Embryonic facial prominence (tissue), 1 donor: ENCODE measurements around the gene GCNA.
"Not testable (repeated sequence)": the region's sequence is repeated elsewhere in the genome, so short reads cannot be mapped to it uniquely, and the experiment has no call there.

Experiments used
- DNase-seq: peaks from one replicate; pipeline ENCODE4 v3.0.0-alpha.2; 2016; ENCODE audit errors: extremely low spot score

Gene GCNA

DNA sequence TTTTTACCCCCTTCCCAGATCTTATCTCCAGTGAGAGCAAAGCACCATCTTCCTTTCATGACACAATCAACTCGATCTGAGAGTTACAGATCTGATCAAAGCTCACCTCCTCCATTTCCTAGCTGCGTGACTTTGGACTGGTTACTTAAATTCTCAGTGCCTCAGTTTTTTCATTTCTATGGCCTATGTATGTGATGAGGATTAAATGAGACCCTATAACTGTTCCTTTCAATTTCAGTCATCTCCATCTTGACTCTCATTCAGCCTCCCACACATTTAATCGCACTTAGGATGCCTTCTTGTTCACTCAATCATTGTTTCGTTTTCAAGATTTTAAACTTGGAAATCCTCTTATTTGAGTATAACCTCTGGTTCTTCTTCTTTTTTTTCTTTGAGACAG is 60.2 kb downstream of the GCNA start:
- no peak for DNase-seq

DNA sequence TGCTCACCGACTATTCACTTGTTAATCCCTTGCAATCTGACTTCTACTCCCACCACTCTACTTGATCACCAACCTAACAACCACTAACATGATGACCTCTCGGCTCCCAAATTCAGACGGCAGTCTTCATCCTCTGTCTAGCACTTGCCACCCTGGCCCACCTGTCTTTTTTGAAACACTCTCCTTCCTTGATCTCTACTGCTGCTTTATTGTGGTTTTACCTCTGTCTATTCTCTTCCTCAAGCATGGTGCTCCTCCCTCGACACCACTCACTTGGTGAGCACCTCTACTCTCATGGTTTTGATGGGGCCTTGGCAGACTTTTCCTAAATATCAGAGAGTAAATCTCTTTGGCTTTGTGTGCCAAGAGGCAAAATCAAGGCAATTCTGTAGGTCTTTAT is 61.8 kb downstream of the GCNA start:
- no peak for DNase-seq

DNA sequence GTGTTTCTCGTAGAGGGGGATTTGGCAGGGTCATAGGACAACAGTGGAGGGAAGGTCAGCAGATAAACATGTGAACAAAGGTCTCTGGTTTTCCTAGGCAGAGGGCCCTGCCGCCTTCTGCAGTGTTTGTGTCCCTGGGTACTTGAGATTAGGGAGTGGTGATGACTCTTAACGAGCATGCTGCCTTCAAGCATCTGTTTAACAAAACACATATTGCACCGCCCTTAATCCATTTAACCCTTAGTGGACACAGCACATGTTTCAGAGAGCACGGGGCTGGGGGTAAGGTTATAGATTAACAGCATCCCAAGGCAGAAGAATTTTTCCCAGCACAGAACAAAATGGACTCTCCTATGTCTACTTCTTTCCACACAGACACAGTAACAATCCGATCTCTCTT is 66.2 kb downstream of the GCNA start:
- not testable (repeated sequence) for DNase-seq

DNA sequence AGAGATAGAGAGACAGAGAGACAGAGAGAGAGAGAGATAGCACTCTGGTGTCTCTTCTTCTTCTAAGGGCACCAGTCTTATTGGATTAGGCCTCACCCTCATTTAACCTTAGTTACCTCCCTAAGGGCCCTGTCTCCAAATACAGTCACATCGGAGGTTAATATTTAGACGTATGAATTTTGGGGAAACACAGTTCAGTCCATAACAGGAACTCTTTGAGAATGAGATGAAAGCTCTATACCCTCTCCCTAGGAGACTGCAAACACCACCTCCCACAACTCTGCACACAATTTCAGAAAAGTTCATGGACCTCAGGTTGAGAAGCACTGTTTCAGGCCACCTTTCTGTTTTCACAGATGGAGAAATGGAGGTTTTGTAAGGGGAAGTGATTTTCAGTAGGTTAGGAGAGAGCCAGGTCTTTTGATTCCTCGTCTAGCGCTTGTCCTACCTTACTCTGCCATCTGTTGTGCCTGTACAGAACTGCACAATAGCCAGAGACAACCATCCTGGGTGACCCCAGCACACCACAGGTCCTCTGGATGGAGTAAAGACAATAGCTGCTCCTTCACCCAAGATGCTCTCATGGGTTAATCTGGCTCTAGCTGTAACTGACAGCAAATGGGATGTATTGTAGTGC is 72.2 kb downstream of the GCNA start:
- DNase-seq: no peak

DNA sequence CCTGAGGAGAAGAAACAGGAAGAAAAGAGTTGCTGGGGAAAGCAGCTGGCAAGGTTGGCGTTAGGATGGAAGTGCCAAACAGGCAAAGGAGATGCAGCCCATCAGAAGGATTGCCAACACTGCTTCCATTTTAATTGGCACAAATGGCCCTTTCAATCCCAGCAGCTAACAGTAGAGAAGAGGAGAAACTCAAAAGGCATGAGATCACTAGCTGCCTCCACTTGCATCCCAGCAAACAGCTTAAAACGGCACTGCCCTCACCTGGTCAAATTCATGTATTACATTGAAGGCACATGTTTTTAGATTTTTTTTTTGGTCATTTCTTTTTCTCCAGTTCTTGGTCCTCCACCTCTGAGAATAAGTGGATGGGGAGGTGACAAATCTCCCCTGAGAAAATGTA is 74.2 kb downstream of the GCNA start:
- no peak for DNase-seq

DNA sequence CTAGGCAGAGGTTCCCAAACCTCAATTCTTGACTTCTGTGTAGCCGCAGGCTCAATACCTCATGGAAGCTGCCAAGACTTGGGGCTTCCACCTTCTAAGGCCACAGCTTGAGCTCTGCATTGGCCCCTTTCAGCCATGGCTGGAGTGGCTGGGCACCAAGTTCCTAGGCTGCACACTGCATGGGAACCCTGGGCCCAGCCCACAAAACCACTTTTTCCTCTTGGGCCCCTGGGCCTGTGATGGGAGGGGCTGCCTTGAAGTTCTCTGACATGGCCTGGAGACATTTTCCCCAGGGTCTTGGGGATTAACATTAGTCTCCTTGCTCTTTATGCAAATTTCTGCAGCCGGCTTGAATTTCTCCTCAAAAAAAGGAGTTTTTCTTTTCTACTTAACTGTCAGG is 75.1 kb downstream of the GCNA start:
- no peak for DNase-seq

DNA sequence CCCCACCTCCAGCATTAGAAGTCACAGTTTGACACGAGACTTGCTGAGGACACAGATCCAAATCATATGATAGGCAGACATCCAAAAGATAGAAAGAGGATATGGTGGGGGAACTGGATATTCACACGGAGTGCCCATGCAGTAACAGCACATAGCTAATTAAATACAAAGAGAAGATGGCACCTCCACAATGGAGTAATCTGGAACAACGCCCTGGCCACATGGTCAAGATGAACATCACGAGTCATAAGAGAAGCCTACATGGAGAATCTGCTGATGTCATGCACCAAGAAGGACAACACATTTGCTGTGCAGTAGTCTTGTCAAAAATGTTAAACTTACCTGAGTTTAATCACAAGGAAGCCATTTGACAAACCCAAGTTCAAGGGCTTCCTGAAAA is 79.0 kb downstream of the GCNA start:
- no peak for DNase-seq

DNA sequence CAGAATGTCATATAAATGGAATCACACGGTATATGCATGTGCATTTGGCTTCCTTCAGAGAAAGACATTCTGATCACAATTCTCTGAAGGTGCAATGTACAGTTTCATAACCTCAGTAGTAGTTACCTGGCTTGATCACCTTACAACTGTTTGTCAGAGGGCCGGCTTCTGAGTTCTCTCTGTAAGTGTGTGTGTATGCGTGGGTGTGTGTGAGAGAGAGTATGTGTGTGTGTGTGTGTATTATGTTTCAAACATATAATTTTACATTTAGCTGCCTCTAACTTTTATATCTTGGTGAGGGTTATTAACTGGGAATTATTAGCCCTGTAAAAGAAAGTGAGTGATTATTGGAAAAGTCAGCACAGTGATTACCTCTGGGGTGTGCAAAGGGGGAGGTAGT is 81.1 kb downstream of the GCNA start:
- DNase-seq: no peak

DNA sequence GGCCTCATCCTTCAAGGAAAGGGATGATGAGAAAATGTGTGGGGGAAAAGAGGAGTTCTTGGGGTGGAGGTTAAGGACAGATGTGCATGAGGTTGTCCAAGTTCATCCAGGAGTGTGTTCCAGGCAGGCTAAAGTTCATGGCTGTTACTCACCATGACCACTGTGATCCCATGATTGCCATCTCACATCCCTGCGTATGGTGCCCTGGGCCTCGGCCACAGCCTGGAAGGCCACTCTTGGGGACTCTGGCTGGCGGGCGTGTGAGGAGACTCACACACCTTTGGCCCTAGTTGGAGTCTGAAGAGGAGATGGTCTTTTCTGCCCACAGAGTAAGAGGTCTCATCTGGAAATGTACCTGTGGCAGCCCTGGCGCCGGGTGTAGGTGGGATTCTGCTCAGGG is 81.7 kb downstream of the GCNA start:
- DNase-seq: no peak

DNA sequence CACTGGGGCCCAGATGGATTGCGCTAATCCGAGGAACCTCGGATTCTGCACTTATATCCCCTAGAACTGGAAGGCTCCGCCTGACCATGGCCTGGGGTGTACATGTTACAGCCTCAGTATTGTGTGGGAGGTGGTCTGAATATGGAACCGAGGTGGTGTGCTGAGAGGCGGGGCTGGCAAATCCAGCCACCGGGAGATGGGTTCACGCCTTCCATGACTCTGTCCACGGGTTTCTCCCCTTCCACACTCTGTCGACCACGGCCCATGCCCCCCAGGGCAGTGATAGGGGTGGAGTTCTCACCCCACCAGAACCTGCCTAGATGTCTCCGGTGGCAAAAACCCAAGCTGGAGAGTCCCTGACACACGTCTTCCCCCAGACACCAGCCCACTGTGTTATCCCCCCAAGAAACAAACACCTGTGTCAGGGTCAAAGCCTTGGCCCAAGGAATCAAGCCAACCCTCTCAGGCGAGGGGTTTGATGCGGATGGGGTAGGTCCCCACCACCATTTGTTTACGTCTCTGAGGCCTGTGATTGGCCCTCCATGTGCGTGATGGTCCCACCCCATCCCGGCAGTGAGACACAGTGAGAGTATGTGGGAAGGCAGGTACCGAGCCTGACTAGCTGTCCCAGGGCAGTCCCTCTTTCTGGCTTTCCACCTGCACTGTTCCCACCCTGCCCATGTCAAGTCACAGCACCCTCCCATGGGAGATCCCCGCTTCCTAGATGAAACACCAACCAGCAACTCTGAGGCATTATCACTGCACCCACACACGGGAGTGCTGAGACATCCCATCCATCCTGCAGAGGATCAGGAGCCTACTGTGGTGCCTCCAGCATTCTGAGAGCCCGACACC is 82.6 kb downstream of the GCNA start:
- no peak for DNase-seq

DNA sequence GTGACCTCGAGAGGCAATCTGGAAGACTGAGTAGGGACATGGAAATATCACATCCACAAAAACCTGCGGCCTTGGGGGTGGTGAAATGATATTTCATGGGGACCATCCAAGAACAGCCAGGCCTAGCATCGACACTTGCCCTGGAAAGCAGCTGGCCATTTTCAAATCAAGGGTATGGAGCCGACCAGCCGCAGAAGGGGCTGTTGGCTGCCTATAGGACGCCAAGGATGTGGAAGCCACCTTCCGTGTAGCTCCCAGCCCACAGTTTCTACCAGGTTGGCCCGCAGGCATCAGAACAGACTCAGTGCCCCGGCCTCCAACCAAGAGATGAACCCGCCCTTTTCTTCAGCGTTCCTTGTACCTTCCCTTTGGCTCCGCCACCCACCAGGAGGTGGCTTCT is 83.7 kb downstream of the GCNA start:
- DNase-seq: no peak

DNA sequence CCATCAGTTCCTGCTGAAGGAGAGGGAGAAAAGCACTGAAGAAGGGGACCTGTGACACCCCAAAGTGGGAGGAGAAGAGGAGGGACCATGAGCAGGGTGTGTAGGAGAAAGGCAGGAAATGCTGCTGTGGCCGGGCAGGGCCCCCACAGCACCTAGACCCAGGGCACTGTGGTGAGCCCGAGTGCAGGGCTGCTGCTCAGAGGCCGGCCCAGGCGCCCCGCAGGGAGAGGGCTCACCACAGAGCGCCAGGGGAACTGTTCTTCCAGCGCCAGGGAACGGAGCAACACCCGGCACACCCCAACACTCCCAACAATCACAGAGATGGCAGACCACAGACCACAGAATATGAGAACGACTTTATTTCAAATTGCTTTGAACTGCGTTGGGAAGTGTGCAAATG is 84.4 kb downstream of the GCNA start:
- DNase-seq: not testable (repeated sequence)
